Hypothalamus (tissue), 51 donors: ENCODE measurements around the gene SDC3.

Experiments used
- DNase-seq, 51 donors: peaks; one replicate each; lab custom pipeline; 2025; lab: John Stamatoyannopoulos, UW

Gene SDC3

GRCh38 chr1:30857964-30858363 is 50.6 kb downstream of the SDC3 start:
- DNase-seq = no peak

GRCh38 chr1:30857062-30857461 is 51.5 kb downstream of the SDC3 start:
- DNase-seq = no peak

- peak in 11 of 51 donors; percentile 14 to 53 (median 27) for DNase-seq
Measured at GRCh38 chr1:30856260-30856790, 52.2 kb downstream of the SDC3 start.

GRCh38 chr1:30855686-30856259 is 52.8 kb downstream of the SDC3 start:
- no peak for DNase-seq

- DNase-seq = no peak
Measured at GRCh38 chr1:30853350-30853749, 55.2 kb downstream of the SDC3 start.

- DNase-seq = peak in 7 of 51 donors; percentile 10 to 31 (median 25)
Measured at GRCh38 chr1:30852026-30852425, 56.5 kb downstream of the SDC3 start.

GRCh38 chr1:30851286-30851685 is 57.3 kb downstream of the SDC3 start:
- DNase-seq = no peak

- no peak for DNase-seq
Measured at GRCh38 chr1:30850607-30851006, 58.0 kb downstream of the SDC3 start.

- no peak for DNase-seq
Measured at GRCh38 chr1:30848130-30848529, 60.4 kb downstream of the SDC3 start.

GRCh38 chr1:30847358-30847972 is 61.1 kb downstream of the SDC3 start:
- peak in 48 of 51 donors; percentile 11 to 94 (median 77) for DNase-seq

GRCh38 chr1:30846587-30846986 is 62.0 kb downstream of the SDC3 start:
- no peak for DNase-seq

GRCh38 chr1:30845904-30846290 is 62.7 kb downstream of the SDC3 start:
- DNase-seq = no peak

- no peak for DNase-seq
Measured at GRCh38 chr1:30845237-30845903, 63.2 kb downstream of the SDC3 start.

- DNase-seq = no peak
Measured at GRCh38 chr1:30844631-30845030, 63.9 kb downstream of the SDC3 start.

- DNase-seq = no peak
Measured at GRCh38 chr1:30842697-30843354, 65.7 kb downstream of the SDC3 start.

GRCh38 chr1:30840904-30841598 is 67.5 kb downstream of the SDC3 start:
- no peak for DNase-seq

GRCh38 chr1:30839827-30840359 is 68.7 kb downstream of the SDC3 start:
- DNase-seq = no peak

GRCh38 chr1:30838996-30839395 is 69.6 kb downstream of the SDC3 start:
- DNase-seq = no peak

- no peak for DNase-seq
Measured at GRCh38 chr1:30837653-30838052, 70.9 kb downstream of the SDC3 start.

GRCh38 chr1:30834253-30834652 is 74.3 kb downstream of the SDC3 start:
- DNase-seq = no peak

- no peak for DNase-seq
Measured at GRCh38 chr1:30830537-30830936, 78.0 kb downstream of the SDC3 start.
